Fibroblast of lung (primary cell): ENCODE measurements around the gene RSPH1. TPM values are rescaled to one million over a fixed set of nuclear protein-coding genes. Genes with fewer than 3 reads are reported as not detected.

Experiments used
- DNase-seq, 2 donors: peaks; one replicate each; pipeline versions ENCODE4 v3.0.0 to v3.0.0-alpha.2; 2010; ENCODE audit warnings: low read depth in 2 of 2
- H2AFZ ChIP-seq: 2 replicates; pipeline ENCODE4 v1.5.1; 2012; ENCODE audit warnings: low read length, control low read depth, inconsistent platforms
- H3K27ac ChIP-seq: 2 replicates; pipeline ENCODE4 v1.5.1; 2011; ENCODE audit warnings: low read length, control low read depth; ENCODE audit not compliant: insufficient read depth
- H3K27me3 ChIP-seq: 2 replicates; pipeline ENCODE4 v1.5.1; 2011; ENCODE audit warnings: mild to moderate bottlenecking, low read length; ENCODE audit not compliant: control insufficient read depth, insufficient read depth
- H3K36me3 ChIP-seq: 2 replicates; pipeline ENCODE4 v1.5.1; 2011; ENCODE audit warnings: low read length; ENCODE audit not compliant: control insufficient read depth, insufficient read depth
- H3K4me1 ChIP-seq: 2 replicates; pipeline ENCODE4 v1.5.1; 2011; ENCODE audit warnings: low read length; ENCODE audit not compliant: control insufficient read depth, insufficient read depth; ENCODE audit errors: extremely low read depth
- H3K4me2 ChIP-seq: 2 replicates; pipeline ENCODE4 v1.5.1; 2011; ENCODE audit warnings: low read length, control low read depth; ENCODE audit not compliant: insufficient read depth; ENCODE audit errors: extremely low read depth
- H3K4me3 ChIP-seq, 4 experiments: fragments of 200-600 bp in 1 of 4; sonication (generic) in 1 of 4; replicated peaks in 1 of 4; 2 replicates each; pipeline ENCODE4 v1.5.1; 2011 to 2016; ENCODE audit warnings: low read length in 4 of 4, low read depth in 3 of 4, mild to moderate bottlenecking in 3 of 4, control low read depth in 2 of 4, inconsistent platforms in 1 of 4, mixed read lengths in 1 of 4; ENCODE audit not compliant: insufficient read depth in 1 of 4; ENCODE audit errors: control extremely low read depth in 1 of 4
- H3K79me2 ChIP-seq: 2 replicates; pipeline ENCODE4 v1.5.1; 2012; ENCODE audit warnings: mild to moderate bottlenecking, low read length, inconsistent platforms; ENCODE audit not compliant: control insufficient read depth, insufficient read depth
- H3K9ac ChIP-seq: 2 replicates; pipeline ENCODE4 v1.5.1; 2011; ENCODE audit warnings: mild to moderate bottlenecking, low read length, control low read depth; ENCODE audit not compliant: insufficient read depth
- H3K9me3 ChIP-seq: 2 replicates; pipeline ENCODE4 v1.5.1; 2012; ENCODE audit warnings: low read depth, low read length; ENCODE audit not compliant: control insufficient read depth, insufficient read depth
- H4K20me1 ChIP-seq: 2 replicates; pipeline ENCODE4 v1.5.1; 2011; ENCODE audit warnings: low read length; ENCODE audit not compliant: control insufficient read depth, insufficient read depth; ENCODE audit errors: extremely low read depth
- CTCF ChIP-seq, 2 donors: IDR thresholded peaks in 1 of 2; conservative IDR thresholded peaks in 1 of 2; 1 replicate in 1 of 2; 2 replicates in 1 of 2; pipeline ENCODE4 v1.5.1; 2011 to 2012; ENCODE audit warnings: low read length in 2 of 2, control low read depth in 1 of 2, inconsistent platforms in 1 of 2, low read depth in 1 of 2, mild to moderate bottlenecking in 1 of 2
- EZH2 ChIP-seq: IDR thresholded peaks from 2 replicates; pipeline ENCODE4 v1.5.1; 2012; ENCODE audit warnings: low read length, control low read depth, mild to moderate bottlenecking; ENCODE audit errors: missing control alignments
- polyA plus RNA-seq, 2 donors: library from polyadenylated mRNA; depleted of rRNA in 1 of 2; stranded (reverse) in 1 of 2; unstranded in 1 of 2; fragments of >200 nt; gene quantifications; 2 replicates each; pipeline ENCODE4 v1.2.1, GENCODE V29; 2011 to 2012; ENCODE audit warnings: missing spikeins in 1 of 2
- total RNA-seq: library from RNA; depleted of rRNA; stranded (reverse); fragments of >200 nt; gene quantifications from 2 replicates; pipeline ENCODE4 v1.2.1, GENCODE V29; 2014

Gene RSPH1
- total and polyA plus RNA-seq, 2 donors (not counting 1 experiment from before 2014, with no cell fraction given): not detected

GRCh38 chr21:42495027-42495426 lies 997 bp downstream of the RSPH1 start:
- Histone ChIP-seq H3K4me1 (no peaks in the 10 kb centered on the region), H3K4me2 (no peak overlapping the region), H3K4me3 (no peak overlapping the region), H4K20me1 (no peaks in the 10 kb centered on the region), H3K27ac (no peak overlapping the region), H3K9ac (no peak overlapping the region), H3K27me3 (peaks cover 4% of the 10 kb centered on the region), H3K36me3 (no peaks in the 10 kb centered on the region), H2AFZ (no peak overlapping the region), H3K9me3 (no peaks in the 10 kb centered on the region), H3K79me2 (no peaks in the 10 kb centered on the region)
- no peak for TF ChIP-seq EZH2
- TF ChIP-seq CTCF (conservative IDR thresholded peaks at IDR 0.05 in 1 of 2, IDR thresholded peaks at IDR 0.05 in 1 of 2; ENCODE audit: low read depth in 1 of 2, low read length in 2 of 2): no peak
- no peak for DNase-seq

DNA sequence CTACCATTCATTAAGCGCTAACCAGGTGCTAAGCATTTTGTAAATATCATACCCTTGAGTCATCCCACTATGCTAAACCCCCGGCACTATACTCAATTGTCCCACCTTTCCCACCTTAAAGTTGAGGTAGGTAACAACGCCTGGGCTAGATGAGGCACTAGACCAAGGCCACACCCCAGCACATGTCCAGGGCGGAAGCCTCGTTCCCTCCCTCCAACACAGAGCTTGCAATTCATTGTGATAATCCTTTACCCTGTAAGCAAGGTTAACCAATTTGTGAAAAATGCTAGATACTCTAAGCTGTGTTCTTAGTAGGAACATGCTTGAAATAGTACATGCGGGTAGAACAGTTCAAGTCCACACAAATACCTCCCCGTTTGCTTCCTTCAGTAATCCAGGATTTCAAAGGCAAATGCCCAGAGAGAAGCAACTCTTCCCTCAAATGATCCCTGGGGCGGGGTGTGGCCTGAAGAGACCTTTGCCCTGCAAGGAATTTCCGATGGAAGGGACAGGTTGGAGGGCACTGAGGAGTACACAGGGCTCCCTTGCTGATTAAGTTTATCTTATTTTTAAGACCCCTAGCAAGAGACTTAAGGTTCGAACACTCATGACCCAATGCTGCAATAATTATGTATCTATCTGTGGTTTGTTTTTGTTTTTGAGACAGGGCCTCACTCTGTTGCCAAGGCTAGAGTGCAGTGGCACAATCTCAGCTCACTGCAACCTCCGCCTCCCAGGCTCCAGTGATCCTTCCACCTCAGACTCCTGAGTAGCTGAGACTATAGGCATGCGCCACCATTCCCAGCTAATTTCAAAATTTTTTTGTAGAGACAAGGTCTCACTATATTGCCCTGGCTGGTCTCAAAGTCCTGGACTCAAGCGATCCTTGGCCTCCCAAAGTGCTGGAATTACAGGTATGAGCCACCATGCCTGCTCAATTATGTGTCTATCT lies 2.6 kb downstream of the RSPH1 start:
- Histone ChIP-seq H3K27ac (no peak overlapping the region), H3K36me3 (no peaks in the 10 kb centered on the region), H3K9ac (no peak overlapping the region), H3K27me3 (peaks cover 4% of the 10 kb centered on the region), H3K79me2 (no peaks in the 10 kb centered on the region), H3K4me1 (no peaks in the 10 kb centered on the region), H3K4me3 (no peak overlapping the region), H3K9me3 (no peaks in the 10 kb centered on the region), H4K20me1 (no peaks in the 10 kb centered on the region), H3K4me2 (no peak overlapping the region), H2AFZ (no peak overlapping the region)
- no peak for DNase-seq
- TF ChIP-seq CTCF (conservative IDR thresholded peaks at IDR 0.05 in 1 of 2, IDR thresholded peaks at IDR 0.05 in 1 of 2; ENCODE audit: low read depth in 1 of 2, low read length in 2 of 2) (no peak), EZH2 (no peak)

DNA sequence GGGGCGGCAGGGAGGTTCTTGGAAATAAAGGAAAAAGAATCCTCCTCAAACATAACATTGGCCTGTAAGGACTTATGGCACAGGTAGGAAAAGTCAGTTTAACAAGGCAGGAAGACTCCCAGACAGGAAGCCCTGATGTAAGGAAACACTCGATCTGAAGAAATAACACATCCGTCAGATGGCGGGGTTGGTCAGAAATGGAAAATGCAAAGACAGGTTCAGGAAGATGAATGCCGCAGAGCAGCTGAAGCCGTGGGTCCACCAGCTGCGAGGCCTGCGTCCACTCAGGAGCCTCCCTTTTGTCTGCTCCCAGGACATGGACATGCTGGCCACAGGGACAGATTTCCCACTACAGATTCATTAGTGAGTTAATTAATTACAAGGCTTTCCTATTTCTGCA lies 3.8 kb downstream of the RSPH1 start:
- DNase-seq: no peak
- Histone ChIP-seq H2AFZ (no peak overlapping the region), H3K79me2 (no peaks in the 10 kb centered on the region), H3K4me1 (no peaks in the 10 kb centered on the region), H4K20me1 (no peaks in the 10 kb centered on the region), H3K27ac (no peak overlapping the region), H3K36me3 (no peaks in the 10 kb centered on the region), H3K9me3 (no peaks in the 10 kb centered on the region), H3K9ac (no peak overlapping the region), H3K27me3 (peaks cover 4% of the 10 kb centered on the region), H3K4me3 (no peak overlapping the region), H3K4me2 (no peak overlapping the region)
- no peak for TF ChIP-seq EZH2
- no peak for TF ChIP-seq CTCF (conservative IDR thresholded peaks at IDR 0.05 in 1 of 2, IDR thresholded peaks at IDR 0.05 in 1 of 2; ENCODE audit: low read depth in 1 of 2, low read length in 2 of 2)
